Right lung (tissue), 5 donors: ENCODE results near the gene CLIC4. TPM values are rescaled to one million over a fixed set of nuclear protein-coding genes. Genes with fewer than 3 reads are reported as not detected.
"Not testable (repeated sequence)": the region's sequence is repeated elsewhere in the genome, so short reads cannot be mapped to it uniquely, and the experiment has no call there.

ENCODE experiments used
- DNase-seq, 2 donors: peaks; one replicate each; pipeline ENCODE4 v3.0.0-alpha.2; 2013
- polyA plus RNA-seq, 5 donors: library from polyadenylated mRNA; unstranded; fragments of 120-200 nt; gene quantifications; one replicate each; pipeline versions ENCODE4 v1.2.1 to v1.2.3, GENCODE V29; 2013; ENCODE audit warnings: inconsistent platforms in 1 of 5, low replicate concordance in 1 of 5; ENCODE audit not compliant: insufficient read length in 5 of 5, insufficient read depth in 1 of 5

The CLIC4 gene
- polyA plus RNA-seq, 5 donors, result 196 to 288 (median 236) TPM

DNA sequence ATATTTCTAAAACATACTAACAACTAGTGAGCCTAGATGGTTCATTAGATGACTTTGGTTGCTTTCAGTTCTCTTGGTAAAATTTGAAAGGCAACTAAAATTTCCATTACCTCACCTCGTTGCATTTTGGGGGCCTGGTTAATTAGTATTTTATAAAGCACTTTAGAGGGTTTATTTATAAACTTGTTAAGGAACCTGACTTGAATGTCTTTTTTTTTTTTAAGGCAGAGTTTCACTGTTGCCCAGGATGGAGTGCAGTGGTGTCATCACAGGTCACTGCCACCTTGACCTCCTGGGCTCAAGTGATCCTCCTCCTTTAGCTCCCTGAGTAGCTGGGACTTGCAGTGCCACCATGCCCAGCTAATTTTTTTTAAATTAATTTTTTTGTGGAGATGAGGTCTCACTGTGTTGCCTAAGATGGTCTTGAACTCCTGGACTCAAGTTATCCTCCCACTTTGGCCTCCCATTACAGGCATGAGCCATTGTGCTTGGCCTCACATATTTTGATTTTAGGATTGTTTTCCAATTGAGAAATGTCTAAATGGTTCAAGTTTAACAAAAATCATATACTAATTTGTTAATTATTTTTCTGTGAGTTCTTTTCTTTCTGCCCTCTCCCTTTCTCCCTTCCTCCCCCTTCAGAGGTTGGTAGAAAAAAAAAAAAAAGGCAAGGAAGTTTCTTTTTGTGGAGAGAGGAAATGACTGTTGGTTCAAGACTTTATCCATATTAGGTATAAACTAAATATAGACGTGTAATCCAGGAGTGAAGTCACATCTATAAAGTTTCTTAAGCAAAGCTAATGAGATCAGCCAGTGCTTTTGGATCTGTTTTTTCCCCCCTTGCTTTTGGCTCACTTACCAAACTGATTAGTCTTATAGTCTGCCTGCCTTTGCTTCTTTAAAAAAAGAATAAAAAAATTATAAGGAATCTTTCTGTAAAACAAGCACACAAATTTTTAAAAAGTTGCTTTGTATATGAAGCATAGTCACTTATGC is 24.7 kb downstream of the CLIC4 start:
- DNase-seq, result peak; percentile 36 to 47

DNA sequence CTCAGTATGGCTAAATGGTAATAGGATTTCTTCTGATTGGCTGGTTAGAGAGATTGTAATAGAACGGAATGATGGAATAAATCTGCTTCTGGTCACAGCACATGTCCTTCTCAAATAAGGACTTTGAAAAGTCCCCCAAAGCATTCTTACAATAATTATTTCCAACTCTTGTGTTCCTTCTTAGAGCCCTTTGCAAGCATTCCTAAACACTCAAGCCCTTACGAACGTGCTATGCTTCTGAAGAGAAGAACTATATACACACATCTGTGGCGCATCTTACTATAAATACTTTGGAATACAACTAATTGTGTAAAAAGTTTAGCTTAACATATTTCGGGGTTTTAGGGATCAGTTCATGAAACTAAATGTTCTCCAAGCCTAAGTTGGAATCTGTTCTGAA is 25.6 kb downstream of the CLIC4 start:
- DNase-seq, result no peak

DNA sequence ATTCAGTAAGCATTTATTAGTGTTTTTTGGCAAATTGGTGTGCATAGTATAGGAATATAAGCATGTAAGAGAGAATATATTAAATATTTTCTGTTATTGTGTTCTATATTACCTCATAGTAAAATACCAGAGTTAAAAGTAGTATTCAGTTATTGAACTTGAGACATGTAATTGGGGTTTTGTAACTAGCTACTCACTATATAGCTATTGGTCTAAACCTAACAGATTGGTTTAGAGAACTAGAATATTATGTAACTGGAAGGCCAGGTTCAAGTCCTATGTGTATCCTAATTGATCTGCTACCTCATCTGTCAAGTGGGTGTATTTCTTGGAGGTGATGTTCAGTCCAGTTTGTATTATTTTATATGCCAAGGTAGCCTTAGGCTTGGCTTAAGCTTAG is 26.3 kb downstream of the CLIC4 start:
- DNase-seq, result no peak

DNA sequence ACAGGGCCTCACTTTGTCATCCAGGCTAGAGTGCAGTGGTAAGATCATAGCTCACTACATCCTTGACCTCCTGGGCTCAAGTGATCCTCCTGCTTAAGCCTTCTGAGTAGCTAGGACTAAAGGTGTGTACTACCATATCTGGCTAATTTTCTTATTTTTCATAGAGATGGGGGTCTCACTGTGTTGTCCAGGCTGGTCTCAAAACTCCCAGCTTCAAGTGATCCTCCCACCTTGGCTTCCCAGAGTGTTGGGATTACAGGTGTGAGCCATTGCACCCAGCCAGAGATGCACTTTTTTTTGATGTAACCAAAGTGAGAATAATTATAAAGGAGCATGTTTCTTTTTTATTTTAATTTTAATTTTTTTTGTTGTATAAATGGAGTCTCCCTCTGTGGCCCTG is 28.4 kb downstream of the CLIC4 start:
- no peak for DNase-seq

DNA sequence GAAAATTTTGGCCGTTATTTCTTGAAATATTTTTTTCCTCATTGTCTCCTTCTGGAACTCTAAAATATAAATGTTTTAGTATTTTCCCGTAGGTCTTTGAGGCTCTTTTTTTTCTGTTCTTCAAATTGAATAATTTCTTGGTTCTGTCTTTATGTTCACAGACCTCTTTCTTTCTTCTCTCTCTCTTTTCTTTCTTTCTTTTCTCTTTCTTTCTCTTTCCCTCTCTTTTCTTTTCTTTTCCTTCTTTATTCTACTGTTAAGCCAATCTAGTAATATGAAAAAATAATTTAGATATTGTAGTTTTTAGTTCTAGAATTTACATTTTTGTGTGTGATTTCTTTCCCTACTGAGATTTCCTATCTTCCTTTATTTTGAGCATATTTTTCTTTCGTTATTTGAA is 30.1 kb downstream of the CLIC4 start:
- DNase-seq, result no peak

DNA sequence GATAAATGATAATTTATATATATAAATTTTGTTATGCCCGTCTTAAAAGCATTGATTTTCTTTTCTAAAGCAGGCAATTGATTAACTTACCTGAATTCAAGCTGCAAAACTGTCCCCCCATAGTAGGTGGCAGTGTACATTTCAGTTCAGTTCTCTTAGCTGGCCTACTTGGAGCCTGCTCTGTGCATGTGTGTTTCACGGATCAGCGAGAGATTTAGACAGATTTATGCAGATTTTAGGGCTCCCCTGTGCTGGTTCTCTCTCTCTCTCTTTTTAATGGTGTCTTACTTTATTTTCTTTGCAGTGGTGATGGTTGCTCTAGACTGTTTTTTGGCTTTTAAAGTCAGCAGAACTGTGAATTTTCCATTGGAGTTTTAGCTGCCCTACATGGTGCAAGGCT is 30.7 kb downstream of the CLIC4 start:
- no peak for DNase-seq

DNA sequence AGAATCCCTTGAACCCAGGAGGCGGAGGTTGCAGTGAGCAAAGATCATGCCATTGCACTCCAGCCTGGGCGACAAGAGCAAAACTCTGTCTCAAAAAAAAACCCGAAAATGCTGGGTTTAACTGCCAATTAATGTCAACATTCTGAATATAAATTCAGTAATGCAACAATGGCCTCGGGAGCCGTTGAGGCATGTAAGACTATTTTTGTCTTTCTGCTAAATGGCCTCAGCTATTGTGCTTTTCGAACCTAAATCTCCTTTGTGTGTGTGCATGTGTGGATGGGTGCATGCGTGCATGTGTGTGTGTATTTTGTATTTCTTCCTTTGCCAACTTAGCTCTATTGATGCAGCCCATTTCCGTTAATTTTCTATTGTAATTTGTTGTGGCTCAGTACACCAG is 31.6 kb downstream of the CLIC4 start:
- DNase-seq, result no peak

DNA sequence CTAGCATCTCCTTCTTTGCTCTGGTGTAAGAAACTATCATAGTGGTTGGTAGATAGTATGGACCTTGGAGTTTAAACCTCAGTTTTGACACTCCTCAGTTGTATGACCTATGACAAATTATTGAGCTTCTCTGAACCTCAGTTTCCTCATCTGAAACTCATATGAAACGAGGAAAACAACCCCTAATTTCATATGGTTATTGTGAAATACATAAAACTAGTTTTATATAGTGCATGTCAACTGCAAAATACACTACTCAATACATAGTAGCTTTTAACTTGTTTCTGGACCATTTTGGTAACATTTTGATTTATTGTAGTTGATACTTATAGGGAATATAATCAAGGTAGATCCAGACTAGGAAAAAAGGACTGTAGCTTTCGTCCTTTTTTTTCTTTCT is 32.9 kb downstream of the CLIC4 start:
- DNase-seq, result no peak

DNA sequence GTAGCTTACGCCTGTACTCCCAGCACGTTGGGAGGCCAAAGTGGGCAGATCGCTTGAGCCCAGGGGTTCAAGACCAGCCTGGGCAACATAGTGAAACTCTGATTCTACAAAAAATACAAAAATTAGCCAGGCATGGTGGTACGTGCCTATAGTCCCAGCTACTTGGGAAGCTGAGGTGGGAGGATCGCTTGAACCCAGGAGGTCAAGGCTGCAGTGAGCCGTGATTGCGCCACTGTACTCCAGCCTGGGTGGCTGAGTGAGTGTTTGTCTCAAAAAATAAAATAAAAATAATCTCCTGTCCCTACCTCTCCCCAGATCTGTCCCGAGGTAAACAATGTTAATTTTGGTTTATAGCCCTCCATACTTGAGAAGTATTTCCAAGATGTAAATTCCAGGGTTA is 34.0 kb downstream of the CLIC4 start:
- not testable (repeated sequence) for DNase-seq

DNA sequence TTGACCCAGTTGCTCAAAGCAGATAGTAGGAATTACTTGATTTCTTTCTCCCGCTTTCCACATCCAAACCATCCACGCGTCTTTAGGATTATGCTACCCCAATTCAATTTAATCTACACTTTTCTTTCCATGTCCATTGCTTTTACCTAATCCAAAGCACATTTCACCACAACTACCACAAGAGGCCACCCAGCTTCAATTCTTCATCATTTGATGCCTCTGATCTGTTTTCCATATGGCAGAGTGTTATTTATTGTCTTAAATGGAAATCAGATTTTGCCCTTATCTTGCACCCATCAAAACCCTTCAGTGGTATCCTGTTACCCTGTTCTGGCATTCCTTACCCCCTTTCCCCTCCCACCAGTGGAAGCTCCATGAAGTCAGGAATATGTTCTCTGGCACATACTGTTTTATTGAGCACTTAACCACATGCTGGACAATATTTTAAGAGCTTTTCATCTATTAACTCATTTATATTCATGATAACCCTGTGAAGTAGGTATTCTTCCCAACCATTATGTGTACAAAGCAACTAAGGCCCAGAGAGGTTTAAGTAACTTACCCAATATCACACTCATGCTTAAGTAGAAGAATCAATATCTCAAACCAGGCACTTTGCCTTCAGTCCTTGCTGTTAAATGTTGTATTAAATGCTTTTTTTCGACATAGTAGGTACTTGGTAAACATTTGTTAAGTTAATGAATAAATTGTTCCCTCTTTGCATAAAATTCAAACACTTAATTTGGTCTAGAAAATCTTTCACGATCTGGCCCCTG is 34.6 kb downstream of the CLIC4 start:
- no peak for DNase-seq

DNA sequence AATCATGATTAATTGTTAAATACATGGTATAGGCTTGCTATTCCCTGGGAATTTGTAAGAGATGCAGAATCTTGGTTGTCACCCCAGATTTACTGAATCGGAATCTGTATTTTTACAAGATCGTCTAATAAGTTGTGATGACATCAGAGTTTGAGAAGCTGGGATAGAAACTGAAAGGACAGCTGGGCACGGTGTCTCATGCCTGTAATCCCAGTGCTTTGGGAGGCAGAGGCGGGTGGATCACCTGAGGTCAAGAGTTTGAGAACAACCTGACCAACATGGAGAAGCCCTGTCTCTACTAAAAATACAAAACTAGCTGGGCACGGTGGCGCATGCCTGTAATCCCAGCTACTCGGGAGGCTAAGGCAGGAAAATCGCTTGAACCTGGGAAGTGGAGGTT is 35.4 kb downstream of the CLIC4 start:
- DNase-seq, result not testable (repeated sequence)

DNA sequence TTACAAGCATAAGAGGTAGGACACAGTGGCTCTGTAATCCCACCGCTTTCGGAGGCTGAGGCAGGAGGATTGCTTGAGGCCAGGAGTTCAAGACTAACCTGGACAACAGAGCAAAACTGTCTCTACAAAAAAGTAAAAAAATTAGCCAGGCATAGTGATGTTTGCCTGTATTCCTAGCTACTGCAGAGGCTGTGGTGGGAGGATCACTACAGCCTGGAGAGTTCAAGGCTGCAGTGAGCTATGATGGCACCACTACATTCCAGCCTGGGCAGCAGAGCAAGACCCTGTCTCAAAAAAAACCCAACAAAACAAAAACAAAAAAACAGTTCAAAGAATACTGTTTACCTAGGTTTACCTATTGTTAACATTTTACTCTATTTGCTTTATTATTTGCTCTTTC is 37.4 kb downstream of the CLIC4 start:
- no peak for DNase-seq

DNA sequence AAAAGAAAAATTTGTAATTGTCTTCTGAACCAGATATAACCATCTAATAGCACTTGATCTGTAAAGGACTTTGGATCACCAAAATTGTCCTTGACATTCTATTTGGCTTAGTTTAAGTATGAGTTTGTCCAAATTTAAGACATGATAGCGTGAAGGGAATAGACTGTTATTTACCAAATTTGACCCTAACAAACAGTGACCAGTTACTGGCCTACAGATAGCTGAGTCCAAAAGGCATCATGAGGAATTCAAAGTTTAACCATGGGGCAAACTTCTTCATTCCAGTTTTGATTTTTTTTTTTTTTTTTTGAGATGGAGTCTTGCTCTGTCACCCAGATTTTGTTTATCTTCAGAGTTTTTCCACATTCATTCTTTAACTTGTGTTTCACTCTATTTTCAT is 38.5 kb downstream of the CLIC4 start:
- DNase-seq, result no peak

DNA sequence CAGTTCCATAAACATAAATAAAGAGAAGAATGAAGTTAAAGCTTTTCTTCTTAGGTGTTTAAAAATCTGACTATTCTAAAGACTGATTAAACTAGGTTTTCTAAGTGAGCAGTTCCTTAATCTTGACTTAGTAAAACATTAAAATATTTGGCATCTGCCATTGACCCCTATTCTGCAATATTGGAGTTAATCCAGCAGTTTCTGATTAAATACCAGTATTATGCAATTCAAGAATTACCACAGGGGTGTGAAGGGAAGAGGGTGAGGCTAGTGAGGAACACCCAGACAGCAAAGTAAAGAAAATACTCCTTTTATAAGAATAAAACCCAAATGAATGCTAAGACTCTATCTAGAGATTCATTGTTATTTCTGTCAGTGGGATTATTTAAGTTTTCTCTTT is 40.9 kb downstream of the CLIC4 start:
- DNase-seq, result peak; percentile 56 to 67

DNA sequence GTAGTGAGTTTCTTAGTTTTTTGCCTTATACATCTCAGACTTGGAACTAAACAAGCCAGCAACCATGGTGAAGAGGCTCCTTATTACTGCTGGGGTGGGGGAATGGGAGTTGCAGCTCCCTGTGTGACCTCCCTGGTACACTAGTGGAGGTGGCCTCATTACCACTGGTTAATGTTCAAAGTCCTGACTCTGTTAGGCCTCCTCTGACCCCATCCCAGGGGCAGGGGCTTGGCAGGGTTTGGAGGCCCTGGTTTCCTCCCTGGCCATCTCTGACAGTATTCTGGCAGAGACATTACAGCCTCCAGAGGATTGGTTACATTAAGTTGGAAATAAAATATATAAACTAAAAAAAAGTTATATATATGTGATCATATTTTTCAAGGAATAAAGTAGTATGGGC is 45.2 kb downstream of the CLIC4 start:
- DNase-seq, result no peak

DNA sequence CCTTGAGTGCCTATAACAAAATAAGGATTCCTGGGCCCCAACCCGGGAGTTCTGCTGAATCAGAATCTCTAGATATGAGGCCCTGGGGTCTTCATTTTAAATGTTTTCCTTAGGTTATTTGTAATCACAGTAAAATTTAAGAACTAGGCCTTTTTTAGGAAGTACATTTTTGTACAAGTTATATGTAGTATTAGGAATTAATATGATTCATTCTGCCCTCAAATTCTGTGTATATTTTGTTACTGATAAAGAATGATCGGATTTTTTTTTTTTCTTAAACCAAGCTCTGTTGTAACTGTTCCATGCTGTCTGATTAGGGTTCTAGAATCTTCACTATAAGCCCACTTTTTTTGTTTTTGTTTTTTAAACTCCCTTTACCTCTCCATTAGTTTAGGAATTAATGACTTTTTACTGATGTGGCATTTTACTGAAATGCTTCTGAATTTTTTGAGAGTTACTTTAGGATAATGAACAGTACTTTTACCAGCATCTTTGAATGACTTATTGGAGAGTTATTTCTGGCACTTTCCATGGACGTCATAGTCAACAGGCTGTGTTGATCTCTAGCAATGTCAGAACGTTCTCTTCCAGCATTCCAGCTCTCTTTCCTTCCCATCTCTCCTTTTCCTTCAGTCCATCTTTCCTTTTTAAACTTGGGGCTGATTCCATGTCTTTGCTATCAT is 48.3 kb downstream of the CLIC4 start:
- DNase-seq, result no peak

DNA sequence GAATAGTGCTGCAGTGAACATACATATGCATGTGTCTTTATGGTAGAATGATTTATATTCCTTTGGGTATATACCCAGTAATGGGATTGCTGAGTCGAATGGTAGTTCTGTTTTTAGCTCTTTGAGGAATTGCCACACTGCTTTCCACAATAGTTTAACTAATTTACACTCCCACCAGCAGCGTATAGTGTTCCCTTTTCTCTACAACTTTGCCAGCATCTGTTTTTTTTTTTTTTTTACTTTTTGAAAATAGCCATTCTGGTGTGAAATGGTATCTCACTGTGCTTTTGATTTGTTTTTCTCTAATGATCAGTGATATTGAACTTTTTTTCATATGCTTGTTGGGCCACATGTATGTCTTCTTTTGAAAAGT is 48.9 kb downstream of the CLIC4 start:
- DNase-seq, result not testable (repeated sequence)

DNA sequence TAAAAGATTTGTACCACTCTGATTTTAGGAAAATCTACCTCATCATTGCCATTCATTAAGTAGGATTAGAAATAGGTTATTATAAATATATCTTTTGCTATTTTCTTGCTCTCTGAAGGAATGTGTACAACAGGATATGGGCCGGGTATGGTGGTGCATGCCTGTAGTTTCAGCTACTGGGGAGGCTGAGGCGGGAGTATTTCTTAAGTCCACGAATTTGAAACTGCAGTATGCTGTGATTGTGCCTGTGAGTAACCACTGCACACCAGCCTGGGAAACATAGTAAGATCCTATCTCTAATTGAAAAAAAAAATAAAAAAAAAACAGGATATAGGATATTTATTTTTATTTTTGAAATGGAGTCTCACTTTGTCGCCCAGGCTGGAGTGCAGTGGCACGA is 50.0 kb downstream of the CLIC4 start:
- DNase-seq, result no peak

DNA sequence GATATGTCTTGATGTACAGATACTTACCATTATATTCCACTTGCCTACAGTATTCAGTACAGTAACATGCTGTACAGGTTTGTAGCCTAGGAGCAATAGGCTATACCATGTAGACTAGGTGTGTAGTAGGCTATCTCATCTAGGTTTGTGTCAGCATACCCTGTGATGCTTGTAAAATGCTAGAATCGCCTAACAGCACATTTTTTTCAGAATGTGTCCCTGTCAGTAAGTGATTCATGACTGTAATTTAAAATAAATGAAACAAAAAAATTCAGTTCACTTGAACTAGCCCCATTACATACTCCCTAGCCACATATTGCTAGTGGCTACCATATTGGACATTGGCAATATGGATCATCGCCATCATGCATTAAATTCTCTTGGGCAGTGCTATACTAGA is 51.3 kb downstream of the CLIC4 start:
- no peak for DNase-seq

DNA sequence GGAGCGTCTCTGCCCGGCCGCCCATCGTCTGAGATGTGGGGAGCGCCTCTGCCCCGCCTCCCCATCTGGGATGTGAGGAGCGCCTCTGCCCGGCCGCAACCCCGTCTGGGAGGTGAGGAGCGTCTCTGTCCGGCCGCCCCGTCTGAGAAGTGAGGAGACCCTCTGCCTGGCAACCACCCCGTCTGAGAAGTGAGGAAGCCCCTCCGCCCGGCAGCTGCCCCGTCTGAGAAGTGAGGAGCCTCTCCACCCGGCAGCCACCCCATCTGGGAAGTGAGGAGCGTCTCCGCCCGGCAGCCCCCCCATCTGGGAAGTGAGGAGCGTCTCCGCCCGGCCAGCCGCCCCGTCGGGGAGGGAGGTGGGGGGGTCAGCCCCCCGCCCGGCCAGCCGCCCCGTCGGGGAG is 54.0 kb downstream of the CLIC4 start:
- DNase-seq, result not testable (repeated sequence)

DNA sequence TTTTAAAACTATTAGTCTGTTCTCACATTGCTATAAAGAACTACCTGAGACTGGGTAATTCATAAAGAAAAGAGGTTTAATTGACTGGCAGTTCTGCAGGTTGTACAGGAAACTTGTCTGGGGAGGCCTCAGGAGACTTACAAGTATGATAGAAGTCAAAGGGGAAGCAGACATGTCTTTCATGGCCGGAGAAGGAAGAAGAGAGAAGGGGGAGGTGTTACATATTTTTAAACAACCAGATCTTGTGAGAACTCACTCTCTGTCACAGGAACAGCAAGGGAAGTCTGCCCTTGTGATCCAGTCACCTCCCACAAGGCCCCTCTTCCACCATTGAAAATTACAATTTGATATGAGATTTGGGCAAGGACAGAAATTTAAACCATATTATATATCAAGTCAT is 55.9 kb downstream of the CLIC4 start:
- DNase-seq, result no peak

DNA sequence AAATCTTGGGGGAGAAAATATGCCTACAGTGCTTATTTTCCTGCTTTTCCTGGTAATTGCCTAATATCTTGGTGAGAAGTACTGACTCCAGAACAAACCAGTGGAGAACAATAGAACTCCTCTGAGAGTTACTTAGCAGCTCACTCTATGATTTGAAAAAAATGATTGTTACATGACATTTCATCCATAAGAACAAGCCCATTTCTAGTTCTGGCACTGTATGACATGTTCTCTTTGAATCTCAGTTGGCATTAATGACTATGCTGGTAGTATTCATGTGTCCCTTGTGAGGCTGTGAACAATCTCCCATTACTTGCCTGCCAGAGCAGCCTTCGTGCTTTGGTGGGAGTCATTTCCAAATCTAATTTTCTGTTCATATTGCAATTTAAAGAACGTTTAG is 58.0 kb downstream of the CLIC4 start:
- no peak for DNase-seq
